Mesangial cell (primary cell): ENCODE data around the gene CBR4. TPM values are rescaled to one million over a fixed set of nuclear protein-coding genes. Genes with fewer than 3 reads are reported as not detected.

Source experiments
- total RNA-seq: library from RNA; depleted of rRNA; stranded (reverse); fragments of >200 nt; gene quantifications from 2 replicates; pipeline ENCODE4 v1.2.3, GENCODE V29; 2015

CBR4 gene
- 5.9 and 9.0 TPM in 2 replicates for total RNA-seq

DNA sequence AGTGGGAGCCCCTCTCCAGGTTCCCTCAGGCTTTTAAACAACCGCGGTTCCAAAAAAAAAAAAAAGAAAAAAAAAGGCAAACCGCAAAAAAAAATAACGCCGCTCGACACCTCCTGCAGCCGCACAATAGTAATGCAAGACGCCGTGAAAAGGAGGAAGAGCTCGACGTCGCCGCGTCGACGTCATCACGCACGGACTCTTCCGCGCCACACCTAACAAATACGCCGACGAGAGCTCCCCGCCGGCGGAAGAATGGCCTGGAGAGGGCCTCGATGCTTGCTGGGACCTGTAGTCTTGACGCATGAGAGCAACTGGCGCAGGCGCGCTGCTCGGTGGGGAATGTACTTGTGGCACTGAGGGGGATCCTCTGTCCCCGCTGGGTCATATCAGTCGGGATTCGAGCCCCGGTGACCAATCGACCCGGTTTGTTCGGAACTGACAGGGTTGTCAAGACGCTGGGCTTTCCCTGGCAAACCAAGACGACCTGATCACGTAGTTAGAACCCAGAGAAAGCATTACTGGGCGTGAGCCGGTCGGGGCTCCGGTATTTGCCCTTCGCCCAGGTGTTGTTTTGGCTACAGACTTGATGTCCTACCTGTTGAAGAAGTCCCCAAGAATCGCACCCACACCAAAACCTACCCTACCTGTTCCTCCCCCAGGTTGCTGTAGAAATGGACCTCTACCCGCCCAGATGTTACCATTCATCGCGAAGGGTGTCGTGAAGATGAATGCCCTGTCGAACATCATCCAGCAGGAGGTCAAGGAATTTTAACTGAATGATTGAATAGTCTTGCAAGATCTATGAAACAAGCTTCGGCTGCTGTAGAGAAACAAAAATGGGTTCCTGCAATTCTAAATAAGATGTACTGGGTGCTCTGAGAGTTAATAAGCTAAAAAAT lies at the start of gene CBR4:
Gene CBR4, minus strand, starts transcription at position 131 of the 899 bp plus-strand sequence. CDS start 166 bp downstream, outside the sequence.

